GM12878 (cell line): Measurements from ENCODE around the gene MAP4.

Experiments
- CREB1 ChIP-seq: IDR thresholded peaks from 2 replicates; pipeline ENCODE4 v1.6.1; 2012; ENCODE audit warnings: low read depth, mild to moderate bottlenecking, inconsistent platforms
- EGR1 ChIP-seq, 2 experiments: IDR thresholded peaks; 1 replicate in 1 of 2; 2 replicates in 1 of 2; pipeline ENCODE4 v1.6.1; 2011 to 2012; ENCODE audit warnings: low read depth in 2 of 2, low read length in 2 of 2, borderline replicate concordance in 1 of 2, mild to moderate bottlenecking in 1 of 2, moderate library complexity in 1 of 2

GRCh38 chr3:48042071-48042760 lies 26.0 kb upstream of the MAP4 start:
- TF ChIP-seq EGR1 (IDR thresholded peaks at IDR 0.05; ENCODE audit: borderline replicate concordance in 1 of 2, low read depth in 2 of 2, low read length in 2 of 2) (no peak), CREB1 (no peak)
